WTC11 (cell line): ENCODE data around the gene SBNO2. TPM values are rescaled to one million over a fixed set of nuclear protein-coding genes. Genes with fewer than 3 reads are reported as not detected.

Experiments used
- ATAC-seq: fragments of 200-7000 bp; cut with Tn5 transposase; 2 replicates; pipeline ENCODE4 v1.10.0; 2021; ENCODE audit warnings: mild to moderate bottlenecking, moderate library complexity
- CTCF ChIA-PET: fragments of 300-600 bp; sonication (Branson Sonifier 250); formaldehyde crosslinking; loops from one replicate; lab custom pipeline; 2021; ENCODE audit warnings: antibody characterized with exemption; lab: Charles Lee
- POLR2A ChIA-PET: fragments of 350-600 bp; sonication (Branson Sonifier 250); formaldehyde crosslinking; loops from one replicate; lab custom pipeline; 2021; ENCODE audit warnings: antibody characterized with exemption; lab: Charles Lee
- DNase-seq: peaks from one replicate; pipeline ENCODE4 v3.0.0; 2021; ENCODE audit warnings: low spot score
- H3K27ac Mint-ChIP-seq: 2 replicates; pipeline ENCODE4 v1.8.0; 2021; ENCODE audit warnings: mixed read lengths
- H3K27me3 Mint-ChIP-seq: 2 replicates; pipeline ENCODE4 v1.8.0; 2021; ENCODE audit warnings: low read depth, mild to moderate bottlenecking, moderate library complexity, mixed read lengths
- H3K36me3 Mint-ChIP-seq: 2 replicates; pipeline ENCODE4 v1.8.0; 2021; ENCODE audit warnings: mixed read lengths
- H3K4me1 Mint-ChIP-seq: 2 replicates; pipeline ENCODE4 v1.8.0; 2022; ENCODE audit warnings: mixed read lengths
- H3K4me3 Mint-ChIP-seq: 2 replicates; pipeline ENCODE4 v1.8.0; 2021; ENCODE audit warnings: mild to moderate bottlenecking, moderate library complexity, mixed read lengths
- H3K9me3 Mint-ChIP-seq: 2 replicates; pipeline ENCODE4 v1.8.0; 2021; ENCODE audit warnings: mixed read lengths
- ATF3 ChIP-seq: sonication (generic); formaldehyde crosslinking; conservative IDR thresholded peaks from 2 replicates; pipeline ENCODE4 v1.8.1; 2022; ENCODE audit warnings: mild to moderate bottlenecking, missing genetic modification reagents
- CBFB ChIP-seq: sonication (generic); formaldehyde crosslinking; IDR thresholded peaks from 2 replicates; pipeline ENCODE4 v1.8.1; 2022; ENCODE audit warnings: mild to moderate bottlenecking, low read depth, missing genetic modification reagents
- CREB1 ChIP-seq: sonication (generic); formaldehyde crosslinking; IDR thresholded peaks from 2 replicates; pipeline ENCODE4 v1.8.0; 2023; ENCODE audit warnings: mild to moderate bottlenecking, missing genetic modification reagents
- E2F1 ChIP-seq: sonication (generic); formaldehyde crosslinking; IDR thresholded peaks from 2 replicates; pipeline ENCODE4 v1.8.0; 2022; ENCODE audit warnings: mild to moderate bottlenecking, missing genetic modification reagents
- FOXJ3 ChIP-seq: sonication (generic); formaldehyde crosslinking; IDR thresholded peaks from 2 replicates; pipeline ENCODE4 v1.9.0; 2021; ENCODE audit warnings: missing genetic modification reagents, mild to moderate bottlenecking, borderline replicate concordance
- FOXK1 ChIP-seq: sonication (generic); formaldehyde crosslinking; IDR thresholded peaks from 2 replicates; pipeline ENCODE4 v1.8.0; 2022; ENCODE audit warnings: mild to moderate bottlenecking, moderate library complexity, missing genetic modification reagents
- GABPB1 ChIP-seq: sonication (generic); formaldehyde crosslinking; IDR thresholded peaks from 2 replicates; pipeline ENCODE4 v1.8.1; 2023; ENCODE audit warnings: mild to moderate bottlenecking, missing genetic modification reagents
- GRHL2 ChIP-seq: fragments of 250-450 bp; sonication (Bioruptor Pico); IDR thresholded peaks from 2 replicates; pipeline ENCODE4 v1.8.0; 2022; ENCODE audit warnings: mild to moderate bottlenecking, moderate library complexity; ENCODE audit not compliant: insufficient replicate concordance, severe bottlenecking
- JAZF1 ChIP-seq: fragments of 250-450 bp; sonication (Bioruptor Pico); IDR thresholded peaks from 2 replicates; pipeline ENCODE4 v1.9.0; 2021; ENCODE audit warnings: moderate library complexity, mild to moderate bottlenecking, inconsistent platforms
- KAT7 ChIP-seq: sonication (generic); formaldehyde crosslinking; IDR thresholded peaks from 2 replicates; pipeline ENCODE4 v1.8.1; 2023; ENCODE audit warnings: missing genetic modification reagents, mild to moderate bottlenecking, borderline replicate concordance
- MLX ChIP-seq: sonication (generic); formaldehyde crosslinking; IDR thresholded peaks from 2 replicates; pipeline ENCODE4 v1.8.1; 2023; ENCODE audit warnings: mild to moderate bottlenecking, missing genetic modification reagents, moderate library complexity
- MXD4 ChIP-seq: fragments of 250-450 bp; sonication (Bioruptor Pico); IDR thresholded peaks from 2 replicates; pipeline ENCODE4 v1.8.0; 2021; ENCODE audit warnings: mild to moderate bottlenecking, moderate library complexity, borderline replicate concordance
- SMAD4 ChIP-seq: sonication (generic); formaldehyde crosslinking; IDR thresholded peaks from 2 replicates; pipeline ENCODE4 v1.8.0; 2022; ENCODE audit warnings: mild to moderate bottlenecking, missing genetic modification reagents
- TEAD4 ChIP-seq: sonication (generic); formaldehyde crosslinking; IDR thresholded peaks from 2 replicates; pipeline ENCODE4 v1.8.0; 2022; ENCODE audit warnings: mild to moderate bottlenecking, missing genetic modification reagents
- ZNF121 ChIP-seq: sonication (generic); formaldehyde crosslinking; IDR thresholded peaks from 2 replicates; pipeline ENCODE4 v1.8.0; 2023; ENCODE audit warnings: missing genetic modification reagents
- ZNF416 ChIP-seq: fragments of 250-450 bp; sonication (Bioruptor Pico); IDR thresholded peaks from 2 replicates; pipeline ENCODE4 v1.9.0; 2021; ENCODE audit warnings: mild to moderate bottlenecking, inconsistent platforms
- ZNF423 ChIP-seq: fragments of 250-450 bp; sonication (Bioruptor Pico); IDR thresholded peaks from 2 replicates; pipeline ENCODE4 v2.1.2; 2022; ENCODE audit warnings: mild to moderate bottlenecking, moderate library complexity
- ZNF671 ChIP-seq: fragments of 250-450 bp; sonication (Bioruptor Pico); IDR thresholded peaks from 2 replicates; pipeline ENCODE4 v1.8.0; 2021; ENCODE audit warnings: mild to moderate bottlenecking
- total RNA-seq: library from RNA; stranded (reverse); gene quantifications from 3 replicates; pipeline ENCODE4 v1.2.3, GENCODE V29; 2021
- TF ChIP-seq, protein P1 (sequence below): fragments of 250-450 bp; sonication (Bioruptor Pico); IDR thresholded peaks from 2 replicates; pipeline ENCODE4 v2.1.2; 2022; ENCODE audit warnings: mild to moderate bottlenecking, moderate library complexity
- TF ChIP-seq, protein P2 (sequence below): fragments of 250-450 bp; sonication (Bioruptor Pico); conservative IDR thresholded peaks from 2 replicates; pipeline ENCODE4 v1.9.0; 2021; ENCODE audit warnings: mild to moderate bottlenecking
- TF ChIP-seq, protein P3 (sequence below): sonication (generic); formaldehyde crosslinking; IDR thresholded peaks from 2 replicates; pipeline ENCODE4 v1.8.1; 2022; ENCODE audit warnings: low read depth, missing genetic modification reagents, borderline replicate concordance

SBNO2 gene
- total RNA-seq, 1 experiment from 2014 or later = 57.3 TPM

DNA sequence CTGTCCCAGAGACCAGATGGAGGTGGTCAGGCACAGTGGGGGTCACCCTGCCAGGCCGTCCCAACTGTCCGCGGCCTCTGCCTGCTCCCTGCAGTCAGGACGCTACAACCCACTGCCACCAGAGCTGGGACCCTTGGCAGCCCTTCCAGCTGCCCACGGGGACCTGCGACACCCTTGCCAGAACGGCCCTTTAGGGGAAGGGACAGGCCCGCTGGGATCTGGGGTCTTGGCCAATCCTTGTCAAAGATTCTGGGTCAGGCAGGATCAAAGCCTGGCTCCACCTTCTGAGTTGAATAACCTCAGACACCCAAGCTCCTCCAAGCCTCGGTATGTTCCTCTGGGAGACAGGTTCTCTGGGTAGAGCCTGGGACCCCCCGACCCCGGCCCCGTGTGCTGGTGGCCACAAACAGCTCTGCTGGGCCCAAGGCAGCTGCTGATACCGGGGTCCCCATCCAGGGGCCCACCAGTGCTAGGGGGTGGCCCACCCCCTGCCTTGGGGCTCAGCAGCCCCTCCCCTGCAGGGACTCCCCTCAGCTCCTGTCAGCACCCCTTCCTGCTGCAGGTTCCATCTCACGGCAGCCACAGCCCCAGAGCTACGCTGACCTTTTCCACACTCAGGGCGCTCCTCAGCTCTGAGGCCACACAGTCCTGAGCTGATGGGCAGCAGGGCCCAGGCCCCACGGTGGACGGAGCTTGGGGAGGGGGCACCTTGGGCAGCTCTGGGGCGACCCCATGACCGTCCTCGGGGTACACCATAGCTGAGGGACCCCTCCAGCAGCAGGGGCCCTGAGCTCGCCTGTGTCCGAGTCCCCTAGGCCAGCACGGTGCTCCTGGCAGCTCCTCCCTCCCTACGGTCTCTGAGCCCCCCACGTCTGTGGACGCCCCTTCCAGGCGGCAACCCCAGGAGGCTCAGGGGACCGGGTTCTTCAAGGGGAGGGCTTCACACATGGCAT lies 18.4 kb downstream of the SBNO2 start:
- no peak for TF ChIP-seq ZNF416
- TF ChIP-seq, protein P1, sequence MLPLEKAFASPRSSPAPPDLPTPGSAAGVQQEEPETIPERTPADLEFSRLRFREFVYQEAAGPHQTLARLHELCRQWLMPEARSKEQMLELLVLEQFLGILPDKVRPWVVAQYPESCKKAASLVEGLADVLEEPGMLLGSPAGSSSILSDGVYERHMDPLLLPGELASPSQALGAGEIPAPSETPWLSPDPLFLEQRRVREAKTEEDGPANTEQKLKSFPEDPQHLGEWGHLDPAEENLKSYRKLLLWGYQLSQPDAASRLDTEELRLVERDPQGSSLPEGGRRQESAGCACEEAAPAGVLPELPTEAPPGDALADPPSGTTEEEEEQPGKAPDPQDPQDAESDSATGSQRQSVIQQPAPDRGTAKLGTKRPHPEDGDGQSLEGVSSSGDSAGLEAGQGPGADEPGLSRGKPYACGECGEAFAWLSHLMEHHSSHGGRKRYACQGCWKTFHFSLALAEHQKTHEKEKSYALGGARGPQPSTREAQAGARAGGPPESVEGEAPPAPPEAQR = no peak
- TF ChIP-seq KAT7 = no peak
- TF ChIP-seq GRHL2 (CRISPR knock-in tag) = no peak
- 0 out of 2 replicates have a peak, but pooled peaks have one; percentile 1 for TF ChIP-seq ZNF121 (CRISPR knock-in tag)
- no peak for TF ChIP-seq TEAD4 (CRISPR knock-in tag)
- peaks cover 12% of the 10 kb centered on the region for H3K36me3 Mint-ChIP-seq
- H3K27ac Mint-ChIP-seq = peak overlapping the region; percentile 53; the same call in 1 of the 2 replicates
- no peak overlapping the region for H3K4me3 Mint-ChIP-seq
- no peak for DNase-seq
- no peaks in the 10 kb centered on the region for H3K27me3 Mint-ChIP-seq
- ChIA-PET CTCF (interaction anchor here (0.9 to 2.1 kb wide), 6 partner anchors 26 to 154 kb away, joined by 3 to 13 read pairs (median 4); no protein-coding TSS in a partner anchor), POLR2A (no interaction called here)
- no peaks in the 10 kb centered on the region for H3K4me1 Mint-ChIP-seq
- no peak for ATAC-seq
- no peaks in the 10 kb centered on the region for H3K9me3 Mint-ChIP-seq

GRCh38 chr19:1154731-1155351 lies 19.2 kb downstream of the SBNO2 start:
- ATAC-seq (no peak), DNase-seq (no peak)
- Mint-ChIP-seq H3K4me1 (no peaks in the 10 kb centered on the region), H3K9me3 (no peaks in the 10 kb centered on the region), H3K4me3 (no peak overlapping the region), H3K27me3 (no peaks in the 10 kb centered on the region), H3K27ac (no peak overlapping the region), H3K36me3 (peaks cover 12% of the 10 kb centered on the region)
- CTCF ChIA-PET = interaction anchor here (0.9 to 2.1 kb wide), 5 partner anchors 25 to 154 kb away, joined by 3 to 13 read pairs (median 4); no protein-coding TSS in a partner anchor
- POLR2A ChIA-PET = no interaction called here
- TF ChIP-seq GABPB1 (CRISPR knock-in tag) (peak; percentile 48; the same call in 1 of the 2 replicates), JAZF1 (CRISPR knock-in tag) (no peak), SMAD4 (CRISPR knock-in tag) (no peak), ZNF671 (CRISPR knock-in tag) (no peak), FOXK1 (CRISPR knock-in tag) (no peak), ZNF423 (CRISPR knock-in tag) (no peak), CBFB (CRISPR knock-in tag) (no peak)
- TF ChIP-seq, protein P2, sequence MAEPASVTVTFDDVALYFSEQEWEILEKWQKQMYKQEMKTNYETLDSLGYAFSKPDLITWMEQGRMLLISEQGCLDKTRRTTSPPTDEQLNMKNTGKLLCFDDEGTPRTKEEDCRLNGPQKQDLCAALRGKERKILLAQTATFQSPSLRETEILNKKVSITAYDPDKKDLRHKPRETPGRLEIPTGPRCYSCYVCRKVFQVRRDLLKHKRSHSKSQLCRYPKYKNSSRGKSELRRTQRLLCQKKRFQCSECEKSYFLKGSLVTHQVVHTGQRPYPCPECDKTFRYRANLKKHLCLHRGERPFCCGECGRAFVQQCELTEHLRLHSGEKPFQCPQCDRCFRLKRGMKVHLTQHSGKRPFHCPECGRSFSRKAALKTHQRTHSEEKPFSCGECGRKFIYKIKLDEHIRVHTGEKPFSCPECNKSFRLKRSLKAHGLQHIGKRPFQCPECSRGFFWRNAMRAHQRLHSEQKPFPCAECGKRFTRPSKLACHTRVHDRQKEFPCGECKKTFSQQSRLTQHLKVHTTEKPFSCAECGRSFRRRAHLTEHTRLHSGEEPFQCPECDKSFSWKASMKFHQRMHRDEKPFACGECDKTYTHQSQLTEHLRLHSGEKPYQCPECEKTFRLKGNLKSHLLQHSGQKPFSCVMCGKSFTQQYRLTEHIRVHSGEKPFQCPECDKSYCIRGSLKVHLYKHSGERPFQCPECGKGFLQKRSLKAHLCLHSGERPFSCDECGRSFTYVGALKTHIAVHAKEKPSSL = no peak

DNA sequence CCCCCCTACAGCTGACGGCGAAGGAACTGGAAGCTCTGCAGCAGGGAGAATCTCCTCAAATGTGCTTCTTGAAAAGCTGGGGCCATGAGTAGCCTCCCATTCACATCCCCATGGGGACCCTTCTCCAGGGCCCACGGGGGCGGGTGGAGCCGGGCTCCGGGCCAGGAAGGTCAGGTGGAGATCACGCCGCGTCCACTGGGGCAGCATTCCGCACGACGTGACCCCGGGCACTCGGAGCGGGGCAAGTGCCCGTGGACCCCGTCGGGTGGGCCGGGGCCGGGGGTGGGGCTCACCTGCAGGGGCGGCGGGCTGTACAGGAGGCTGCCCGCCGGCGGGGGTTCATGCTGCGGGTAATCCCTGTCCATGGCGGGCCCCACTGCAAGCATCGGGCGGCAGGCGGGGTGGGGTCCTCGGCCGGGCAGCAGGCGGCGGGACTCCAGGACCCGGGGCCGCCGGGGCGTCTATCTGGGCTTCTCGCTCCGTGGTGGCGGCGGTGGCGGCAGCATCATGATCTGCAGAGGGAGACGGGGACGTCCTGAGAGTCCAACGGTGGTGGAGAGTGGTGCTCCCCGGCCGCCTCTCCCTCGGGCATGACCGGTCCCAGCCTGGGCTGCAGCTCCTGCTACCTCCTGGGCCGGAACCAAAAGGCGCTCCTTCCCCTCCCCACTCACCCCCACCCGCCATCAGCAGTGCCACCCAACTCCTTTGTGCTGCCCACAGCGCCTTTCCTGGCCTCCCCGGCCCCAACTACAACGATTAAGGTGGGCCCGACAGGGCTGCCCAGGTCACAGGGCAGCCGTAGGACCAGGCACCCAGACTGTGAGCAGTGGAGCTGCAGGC lies 20.0 kb downstream of the SBNO2 start:
- CTCF ChIA-PET = interaction anchor here (2.1 to 2.2 kb wide), 2 partner anchors 41 kb away, joined by 6 to 13 read pairs; no protein-coding TSS in a partner anchor
- Mint-ChIP-seq H3K27ac (no peak overlapping the region), H3K9me3 (no peaks in the 10 kb centered on the region), H3K36me3 (peaks cover 12% of the 10 kb centered on the region), H3K4me3 (no peak overlapping the region), H3K4me1 (no peaks in the 10 kb centered on the region), H3K27me3 (no peaks in the 10 kb centered on the region)
- DNase-seq (no peak), ATAC-seq (no peak)
- POLR2A ChIA-PET = no interaction called here
- TF ChIP-seq MXD4 (CRISPR knock-in tag) (no peak), E2F1 (CRISPR knock-in tag) (no peak), ATF3 (CRISPR knock-in tag) (no peak), MLX (CRISPR knock-in tag) (no peak), ZNF416 (no peak), CREB1 (no peak), FOXJ3 (CRISPR knock-in tag) (no peak)
- TF ChIP-seq, protein P3, sequence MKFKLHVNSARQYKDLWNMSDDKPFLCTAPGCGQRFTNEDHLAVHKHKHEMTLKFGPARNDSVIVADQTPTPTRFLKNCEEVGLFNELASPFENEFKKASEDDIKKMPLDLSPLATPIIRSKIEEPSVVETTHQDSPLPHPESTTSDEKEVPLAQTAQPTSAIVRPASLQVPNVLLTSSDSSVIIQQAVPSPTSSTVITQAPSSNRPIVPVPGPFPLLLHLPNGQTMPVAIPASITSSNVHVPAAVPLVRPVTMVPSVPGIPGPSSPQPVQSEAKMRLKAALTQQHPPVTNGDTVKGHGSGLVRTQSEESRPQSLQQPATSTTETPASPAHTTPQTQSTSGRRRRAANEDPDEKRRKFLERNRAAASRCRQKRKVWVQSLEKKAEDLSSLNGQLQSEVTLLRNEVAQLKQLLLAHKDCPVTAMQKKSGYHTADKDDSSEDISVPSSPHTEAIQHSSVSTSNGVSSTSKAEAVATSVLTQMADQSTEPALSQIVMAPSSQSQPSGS (CRISPR knock-in tag) = no peak
